PC-3 (cell line): Measurements from ENCODE around the gene IFNA4.

Experiments
- CTCF ChIP-seq: fragments of 300-600 bp; sonication (generic); conservative IDR thresholded peaks from 2 replicates; pipeline ENCODE4 v1.5.1; 2017; ENCODE audit warnings: antibody characterized with exemption, low read depth, mild to moderate bottlenecking, low read length
- EZH2 ChIP-seq: fragments of 300-600 bp; sonication (generic); IDR thresholded peaks from one replicate; pipeline ENCODE4 v1.6.1; 2017; ENCODE audit warnings: antibody characterized with exemption, mild to moderate bottlenecking, low read length; ENCODE audit not compliant: unreplicated experiment

- TF ChIP-seq CTCF (no peak), EZH2 (no peak)
These were observed 17.8 kb upstream of the IFNA4 start for GRCh38 chr9:21205204-21205603.
